ENCODE results near the gene GRIN3B. TPM values are rescaled to one million over a fixed set of nuclear protein-coding genes. Genes with fewer than 3 reads are reported as not detected.

The GRIN3B gene
- total RNA-seq, 2 donors from 2014 or later = not detected

DNA sequence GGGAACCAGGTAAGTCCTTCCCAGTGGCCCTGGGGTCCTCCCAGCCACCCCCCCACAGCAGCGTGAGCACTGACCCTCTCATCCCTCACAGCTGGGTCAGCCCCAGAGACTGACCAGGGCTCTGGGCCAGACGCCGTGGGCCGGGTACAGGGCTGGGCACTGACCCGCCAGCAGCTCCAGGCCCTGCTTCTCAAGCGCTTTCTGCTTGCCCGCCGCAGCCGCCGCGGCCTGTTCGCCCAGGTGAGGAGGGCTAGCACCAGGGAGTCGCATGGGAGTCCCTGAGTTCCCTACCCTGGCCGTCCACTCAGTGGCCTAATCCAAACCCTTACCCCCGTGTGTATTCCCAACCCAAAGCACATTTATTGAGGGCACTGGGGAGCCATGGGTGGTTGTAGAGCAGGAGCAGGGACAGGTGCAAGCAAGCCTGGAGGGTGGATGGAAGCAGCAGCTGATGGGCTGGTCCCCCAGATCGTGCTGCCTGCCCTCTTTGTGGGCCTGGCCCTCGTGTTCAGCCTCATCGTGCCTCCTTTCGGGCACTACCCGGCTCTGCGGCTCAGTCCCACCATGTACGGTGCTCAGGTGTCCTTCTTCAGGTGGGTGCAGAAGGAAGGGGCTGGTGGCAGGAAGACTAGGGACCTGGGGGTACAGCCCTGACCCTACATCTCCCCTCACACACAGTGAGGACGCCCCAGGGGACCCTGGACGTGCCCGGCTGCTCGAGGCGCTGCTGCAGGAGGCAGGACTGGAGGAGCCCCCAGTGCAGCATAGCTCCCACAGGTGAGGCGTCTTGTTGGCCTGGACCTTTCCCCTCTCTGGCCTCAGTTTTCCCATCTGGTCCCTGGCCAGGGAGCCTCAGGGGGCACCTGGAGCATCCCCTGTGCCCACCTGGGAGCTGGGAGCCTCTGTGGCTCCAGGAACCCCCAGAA is 54.1 kb downstream of the GRIN3B start:
- intact Hi-C loops (cut with DNase I) = no loop called here
- H3K27me3 ChIP-seq = no peaks in the 10 kb centered on the region
- TF ChIP-seq, protein P1, sequence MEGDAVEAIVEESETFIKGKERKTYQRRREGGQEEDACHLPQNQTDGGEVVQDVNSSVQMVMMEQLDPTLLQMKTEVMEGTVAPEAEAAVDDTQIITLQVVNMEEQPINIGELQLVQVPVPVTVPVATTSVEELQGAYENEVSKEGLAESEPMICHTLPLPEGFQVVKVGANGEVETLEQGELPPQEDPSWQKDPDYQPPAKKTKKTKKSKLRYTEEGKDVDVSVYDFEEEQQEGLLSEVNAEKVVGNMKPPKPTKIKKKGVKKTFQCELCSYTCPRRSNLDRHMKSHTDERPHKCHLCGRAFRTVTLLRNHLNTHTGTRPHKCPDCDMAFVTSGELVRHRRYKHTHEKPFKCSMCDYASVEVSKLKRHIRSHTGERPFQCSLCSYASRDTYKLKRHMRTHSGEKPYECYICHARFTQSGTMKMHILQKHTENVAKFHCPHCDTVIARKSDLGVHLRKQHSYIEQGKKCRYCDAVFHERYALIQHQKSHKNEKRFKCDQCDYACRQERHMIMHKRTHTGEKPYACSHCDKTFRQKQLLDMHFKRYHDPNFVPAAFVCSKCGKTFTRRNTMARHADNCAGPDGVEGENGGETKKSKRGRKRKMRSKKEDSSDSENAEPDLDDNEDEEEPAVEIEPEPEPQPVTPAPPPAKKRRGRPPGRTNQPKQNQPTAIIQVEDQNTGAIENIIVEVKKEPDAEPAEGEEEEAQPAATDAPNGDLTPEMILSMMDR (IDR thresholded peaks at IDR 0.05) = no peak
- no peak for DNase-seq
- H3K4me3 ChIP-seq = no peak overlapping the region
- H3K36me3 ChIP-seq = no peaks in the 10 kb centered on the region
- H3K27ac ChIP-seq = no peak overlapping the region
- no peaks in the 10 kb centered on the region for H3K9me3 ChIP-seq
- H3K9ac ChIP-seq (ENCODE audit: low read depth in 2 of 2, low read length in 2 of 2) = no peak overlapping the region
- no peaks in the 10 kb centered on the region for H3K4me1 ChIP-seq

DNA sequence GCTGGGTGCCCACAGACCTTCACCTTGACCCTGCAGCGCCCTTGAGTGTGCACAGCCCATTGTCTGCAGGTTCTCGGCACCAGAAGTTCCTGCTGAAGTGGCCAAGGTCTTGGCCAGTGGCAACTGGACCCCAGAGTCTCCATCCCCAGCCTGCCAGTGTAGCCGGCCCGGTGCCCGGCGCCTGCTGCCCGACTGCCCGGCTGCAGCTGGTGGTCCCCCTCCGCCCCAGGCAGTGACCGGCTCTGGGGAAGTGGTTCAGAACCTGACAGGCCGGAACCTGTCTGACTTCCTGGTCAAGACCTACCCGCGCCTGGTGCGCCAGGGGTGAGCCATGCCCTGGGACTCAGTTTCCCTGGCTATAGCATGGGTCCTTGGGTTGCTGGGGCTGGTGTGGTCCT is 54.8 kb downstream of the GRIN3B start:
- no peak overlapping the region for H3K4me3 ChIP-seq
- DNase-seq = no peak
- no peaks in the 10 kb centered on the region for H3K9me3 ChIP-seq
- H3K36me3 ChIP-seq = no peaks in the 10 kb centered on the region
- no peak overlapping the region for H3K27ac ChIP-seq
- no peak overlapping the region for H3K9ac ChIP-seq (ENCODE audit: low read depth in 2 of 2, low read length in 2 of 2)
- TF ChIP-seq, protein P1 (IDR thresholded peaks at IDR 0.05) = no peak
- no peaks in the 10 kb centered on the region for H3K4me1 ChIP-seq
- no peaks in the 10 kb centered on the region for H3K27me3 ChIP-seq
- intact Hi-C loops (cut with DNase I) = no loop called here

DNA sequence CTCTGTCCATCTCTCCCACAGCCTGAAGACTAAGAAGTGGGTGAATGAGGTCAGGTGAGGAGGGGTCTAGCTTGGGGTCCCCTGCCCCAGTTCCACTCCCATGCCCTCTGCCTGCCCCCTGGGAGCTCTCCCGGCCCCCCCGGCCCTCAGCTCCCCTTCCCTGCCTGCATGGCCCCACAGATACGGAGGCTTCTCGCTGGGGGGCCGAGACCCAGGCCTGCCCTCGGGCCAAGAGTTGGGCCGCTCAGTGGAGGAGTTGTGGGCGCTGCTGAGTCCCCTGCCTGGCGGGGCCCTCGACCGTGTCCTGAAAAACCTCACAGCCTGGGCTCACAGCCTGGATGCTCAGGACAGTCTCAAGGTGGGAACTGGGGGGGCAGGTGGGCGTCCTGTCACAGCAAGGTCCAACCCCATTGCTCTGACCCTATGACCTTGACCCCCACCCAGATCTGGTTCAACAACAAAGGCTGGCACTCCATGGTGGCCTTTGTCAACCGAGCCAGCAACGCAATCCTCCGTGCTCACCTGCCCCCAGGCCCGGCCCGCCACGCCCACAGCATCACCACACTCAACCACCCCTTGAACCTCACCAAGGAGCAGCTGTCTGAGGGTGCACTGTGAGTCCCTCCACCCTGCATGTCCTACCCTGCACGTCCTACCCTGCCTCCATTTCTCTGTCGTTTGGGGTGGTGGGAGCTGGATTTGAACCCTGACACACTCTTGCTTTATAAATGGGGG is 55.8 kb downstream of the GRIN3B start:
- intact Hi-C loops (cut with DNase I) = no loop called here
- Histone ChIP-seq H3K27ac (no peak overlapping the region), H3K4me3 (no peak overlapping the region), H3K27me3 (no peaks in the 10 kb centered on the region), H3K9me3 (no peaks in the 10 kb centered on the region), H3K36me3 (no peaks in the 10 kb centered on the region), H3K4me1 (no peaks in the 10 kb centered on the region), H3K9ac (ENCODE audit: low read depth in 2 of 2, low read length in 2 of 2) (no peak overlapping the region)
- TF ChIP-seq, protein P1 (IDR thresholded peaks at IDR 0.05) = no peak
- no peak for DNase-seq

DNA sequence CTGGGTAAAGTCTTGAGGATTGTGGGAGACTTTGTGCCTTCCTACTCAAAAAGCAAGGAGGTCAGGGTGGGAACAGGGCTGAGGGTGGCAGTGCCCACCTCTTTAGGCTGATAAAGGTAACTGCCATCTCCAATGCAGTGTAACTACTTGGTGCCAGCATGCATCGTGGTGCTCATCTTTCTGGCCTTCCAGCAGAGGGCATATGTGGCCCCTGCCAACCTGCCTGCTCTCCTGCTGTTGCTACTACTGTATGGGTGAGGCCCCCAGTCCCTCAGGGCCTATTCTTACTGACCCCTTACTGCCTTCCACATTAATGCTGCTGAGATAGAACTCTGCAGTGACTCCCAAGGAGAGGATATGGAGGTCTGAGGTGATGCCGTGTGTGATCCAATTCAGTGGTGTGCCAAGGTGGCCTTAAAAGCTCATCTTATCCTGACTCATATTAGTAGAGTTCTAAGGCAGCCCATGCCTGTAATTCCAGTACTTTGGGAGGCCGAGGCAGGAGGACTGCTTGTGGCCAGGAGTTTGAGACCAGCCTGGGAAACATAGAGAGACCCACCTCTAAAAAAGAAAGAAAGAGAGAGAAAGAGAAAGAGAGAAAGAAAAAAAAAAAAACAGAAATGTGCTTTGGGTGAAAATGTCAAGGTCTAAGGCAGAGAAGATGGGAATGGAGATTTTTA is 57.1 kb downstream of the GRIN3B start:
- no peak overlapping the region for H3K4me3 ChIP-seq
- no peak overlapping the region for H3K27ac ChIP-seq
- H3K9me3 ChIP-seq = no peaks in the 10 kb centered on the region
- H3K4me1 ChIP-seq = no peaks in the 10 kb centered on the region
- no peak overlapping the region for H3K9ac ChIP-seq (ENCODE audit: low read depth in 2 of 2, low read length in 2 of 2)
- intact Hi-C loops (cut with DNase I) = no loop called here
- no peak for DNase-seq
- TF ChIP-seq, protein P1 (IDR thresholded peaks at IDR 0.05) = no peak
- H3K36me3 ChIP-seq = no peaks in the 10 kb centered on the region
- no peaks in the 10 kb centered on the region for H3K27me3 ChIP-seq

DNA sequence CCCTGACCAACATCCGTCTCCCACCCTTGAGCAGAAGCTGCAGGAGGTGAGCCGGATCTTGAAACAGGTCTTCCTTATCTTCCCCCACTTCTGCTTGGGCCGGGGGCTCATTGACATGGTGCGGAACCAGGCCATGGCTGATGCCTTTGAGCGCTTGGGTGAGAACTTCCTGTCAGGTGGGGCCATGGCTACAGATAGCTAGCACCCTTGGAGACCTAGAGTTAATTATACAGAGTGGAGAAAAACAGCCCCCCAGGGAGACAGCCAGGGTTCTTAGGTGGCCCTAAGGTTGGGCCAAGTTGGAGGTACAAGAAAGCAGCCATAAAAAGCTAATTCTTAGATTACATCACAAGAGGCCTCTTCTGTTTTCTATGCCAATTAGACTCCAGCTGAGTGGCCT is 57.9 kb downstream of the GRIN3B start:
- H3K9me3 ChIP-seq = no peaks in the 10 kb centered on the region
- DNase-seq = no peak
- H3K36me3 ChIP-seq = no peaks in the 10 kb centered on the region
- TF ChIP-seq, protein P1 (IDR thresholded peaks at IDR 0.05) = no peak
- no peaks in the 10 kb centered on the region for H3K27me3 ChIP-seq
- intact Hi-C loops (cut with DNase I) = no loop called here
- no peaks in the 10 kb centered on the region for H3K4me1 ChIP-seq
- no peak overlapping the region for H3K4me3 ChIP-seq
- no peak overlapping the region for H3K9ac ChIP-seq (ENCODE audit: low read depth in 2 of 2, low read length in 2 of 2)
- H3K27ac ChIP-seq = no peak overlapping the region

Measured in colonic mucosa (tissue), 4 donors.